AG04450 (cell line): ENCODE data around the gene CRAMP1. TPM values are rescaled to one million over a fixed set of nuclear protein-coding genes. Genes with fewer than 3 reads are reported as not detected.

Experiments
- CTCF ChIA-PET: fragments of 300-600, 350-600 bp; formaldehyde crosslinking; extraction: SDS; loops from one replicate; lab custom pipeline; 2022; ENCODE audit warnings: antibody characterized with exemption, inconsistent platforms; lab: Charles Lee
- POLR2A ChIA-PET: fragments of 350-600 bp; formaldehyde crosslinking; extraction: SDS; loops from one replicate; lab custom pipeline; 2021; ENCODE audit warnings: antibody characterized with exemption, inconsistent platforms; lab: Yijun Ruan, JAX
- DNase-seq: peaks from one replicate; pipeline ENCODE4 v3.0.0-alpha.2; 2011; ENCODE audit warnings: low read depth, low spot score
- H3K27ac ChIP-seq: one replicate; pipeline ENCODE4 v1.5.1; 2012; ENCODE audit warnings: low read depth, low read length, control low read depth
- H3K27me3 ChIP-seq: one replicate; pipeline ENCODE4 v1.6.0; 2012; ENCODE audit warnings: low read length; ENCODE audit not compliant: control insufficient read depth, insufficient read depth
- H3K4me3 ChIP-seq: 2 replicates; pipeline ENCODE4 v1.5.1; 2011; ENCODE audit warnings: mild to moderate bottlenecking, low read depth, low read length, control low read depth
- H3K9me3 ChIP-seq: 2 replicates; pipeline ENCODE4 v1.5.1; 2012; ENCODE audit warnings: low read length; ENCODE audit not compliant: control insufficient read depth, insufficient read depth
- polyA plus RNA-seq: library from polyadenylated mRNA; depleted of rRNA; stranded (reverse); fragments of >200 nt; gene quantifications from 2 replicates; pipeline ENCODE4 v1.2.3, GENCODE V29; 2011
- TF ChIP-seq, protein P1 (sequence below): IDR thresholded peaks from 2 replicates; pipeline ENCODE4 v1.5.1; 2011; ENCODE audit warnings: low read depth, low read length, control low read depth, inconsistent platforms

The CRAMP1 gene
- polyA plus RNA-seq, 1 experiment = 7.8 TPM

- TF ChIP-seq, protein P1, sequence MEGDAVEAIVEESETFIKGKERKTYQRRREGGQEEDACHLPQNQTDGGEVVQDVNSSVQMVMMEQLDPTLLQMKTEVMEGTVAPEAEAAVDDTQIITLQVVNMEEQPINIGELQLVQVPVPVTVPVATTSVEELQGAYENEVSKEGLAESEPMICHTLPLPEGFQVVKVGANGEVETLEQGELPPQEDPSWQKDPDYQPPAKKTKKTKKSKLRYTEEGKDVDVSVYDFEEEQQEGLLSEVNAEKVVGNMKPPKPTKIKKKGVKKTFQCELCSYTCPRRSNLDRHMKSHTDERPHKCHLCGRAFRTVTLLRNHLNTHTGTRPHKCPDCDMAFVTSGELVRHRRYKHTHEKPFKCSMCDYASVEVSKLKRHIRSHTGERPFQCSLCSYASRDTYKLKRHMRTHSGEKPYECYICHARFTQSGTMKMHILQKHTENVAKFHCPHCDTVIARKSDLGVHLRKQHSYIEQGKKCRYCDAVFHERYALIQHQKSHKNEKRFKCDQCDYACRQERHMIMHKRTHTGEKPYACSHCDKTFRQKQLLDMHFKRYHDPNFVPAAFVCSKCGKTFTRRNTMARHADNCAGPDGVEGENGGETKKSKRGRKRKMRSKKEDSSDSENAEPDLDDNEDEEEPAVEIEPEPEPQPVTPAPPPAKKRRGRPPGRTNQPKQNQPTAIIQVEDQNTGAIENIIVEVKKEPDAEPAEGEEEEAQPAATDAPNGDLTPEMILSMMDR = no peak
- Histone ChIP-seq H3K9me3 (no peaks in the 10 kb centered on the region; the same call in 1 of the 2 replicates), H3K27ac (no peak overlapping the region), H3K4me3 (no peak overlapping the region), H3K27me3 (no peaks in the 10 kb centered on the region)
- ChIA-PET CTCF (interaction anchor here (0.7 kb wide), 1 partner anchor 183 kb away, joined by 3 read pairs; no protein-coding TSS in a partner anchor), POLR2A (no interaction called here)
- no peak for DNase-seq
Observed at GRCh38 chr16:1640261-1640941, 28.2 kb downstream of the CRAMP1 start.

DNA sequence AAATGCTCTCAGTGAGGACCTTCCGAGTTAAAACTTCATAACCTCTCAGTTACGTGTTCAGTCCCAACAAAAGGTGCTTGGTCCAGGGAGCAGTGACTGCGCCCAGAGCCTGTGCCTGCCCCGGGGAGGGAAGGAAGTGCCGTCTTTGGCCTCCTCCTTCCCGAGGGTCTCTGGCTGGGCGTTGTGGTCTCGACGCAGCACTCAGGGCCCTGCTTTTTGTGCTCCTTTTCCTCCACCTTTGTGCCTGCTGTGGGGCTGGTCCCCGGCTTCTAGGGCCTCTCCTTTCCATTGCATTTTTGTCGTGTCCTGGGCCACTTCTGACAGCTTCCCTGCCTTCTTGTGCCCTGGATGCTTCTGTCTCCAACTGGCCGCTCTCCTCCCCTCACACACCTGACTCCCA lies 29.1 kb downstream of the CRAMP1 start:
- DNase-seq = no peak
- TF ChIP-seq, protein P1 = no peak
- ChIA-PET POLR2A (no interaction called here), CTCF (no interaction called here)
- H3K9me3 ChIP-seq = no peaks in the 10 kb centered on the region
- no peak overlapping the region for H3K27ac ChIP-seq
- no peak overlapping the region for H3K4me3 ChIP-seq
- no peaks in the 10 kb centered on the region for H3K27me3 ChIP-seq

DNA sequence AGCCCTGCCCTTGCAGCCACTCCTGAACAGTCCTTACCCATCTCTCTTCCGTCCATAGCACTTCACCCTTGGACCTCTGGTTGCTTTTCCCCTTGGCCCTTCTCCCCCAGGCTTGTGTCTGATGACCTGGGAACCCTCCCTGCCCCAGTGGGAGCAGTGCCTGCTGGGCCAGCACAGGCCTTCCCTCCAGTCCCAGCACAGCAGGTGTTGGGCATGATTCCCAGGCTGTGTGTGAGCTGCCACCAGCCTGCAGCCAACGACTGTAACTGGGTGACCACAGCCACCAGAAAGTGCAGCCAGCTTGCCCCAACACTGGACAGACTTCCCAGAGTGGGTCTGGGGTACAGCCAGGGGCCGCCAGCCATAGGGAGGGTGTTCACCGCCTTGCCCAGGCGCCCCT lies 30.0 kb downstream of the CRAMP1 start:
- DNase-seq = no peak
- TF ChIP-seq, protein P1 = no peak
- H3K27me3 ChIP-seq = no peaks in the 10 kb centered on the region
- no peak overlapping the region for H3K4me3 ChIP-seq
- no peak overlapping the region for H3K27ac ChIP-seq
- ChIA-PET POLR2A (no interaction called here), CTCF (no interaction called here)
- H3K9me3 ChIP-seq = no peaks in the 10 kb centered on the region

GRCh38 chr16:1642753-1643152 lies 30.6 kb downstream of the CRAMP1 start:
- Histone ChIP-seq H3K27me3 (no peaks in the 10 kb centered on the region), H3K9me3 (no peaks in the 10 kb centered on the region), H3K27ac (no peak overlapping the region), H3K4me3 (no peak overlapping the region)
- ChIA-PET POLR2A (interaction anchor here (0.5 kb wide), 1 partner anchor 762 kb away, joined by 4 read pairs; no protein-coding TSS in a partner anchor), CTCF (no interaction called here)
- no peak for DNase-seq
- TF ChIP-seq, protein P1 = no peak

DNA sequence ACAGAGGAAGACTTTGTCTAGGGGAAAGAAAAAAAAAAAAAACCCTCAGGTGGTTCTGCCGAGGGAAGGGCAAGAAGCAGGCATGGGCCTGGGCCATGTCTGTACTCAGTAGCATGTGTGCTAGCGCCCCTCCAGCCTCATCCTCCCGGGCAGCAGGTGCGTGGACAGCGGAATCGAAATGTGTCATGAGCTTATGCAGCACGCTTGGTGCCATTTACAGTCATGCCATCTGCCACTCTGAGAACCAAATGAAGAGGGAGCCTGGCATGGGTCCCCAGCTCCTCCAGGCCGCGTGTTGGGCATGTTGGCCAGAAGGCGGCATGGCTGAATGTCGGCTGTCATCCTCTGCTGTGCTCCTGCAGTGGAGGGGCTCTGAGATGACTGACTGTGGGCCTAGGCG lies 31.4 kb downstream of the CRAMP1 start:
- TF ChIP-seq, protein P1 = no peak
- H3K4me3 ChIP-seq = no peak overlapping the region
- H3K27ac ChIP-seq = no peak overlapping the region
- no peaks in the 10 kb centered on the region for H3K27me3 ChIP-seq
- no peak for DNase-seq
- H3K9me3 ChIP-seq = no peaks in the 10 kb centered on the region
- ChIA-PET POLR2A (interaction anchor here (0.5 kb wide), 1 partner anchor 761 kb away, joined by 4 read pairs; no protein-coding TSS in a partner anchor), CTCF (no interaction called here)
